GM21619 (cell line): ENCODE results near the gene HDAC8.
"Not testable (repeated sequence)": the region's sequence is repeated elsewhere in the genome, so short reads cannot be mapped to it uniquely, and the experiment has no call there.

ENCODE experiments used
- ATAC-seq: cut with Tn5 transposase; IDR thresholded peaks from one replicate; pipeline ENCODE4 v1.9.1; 2021; ENCODE audit not compliant: unreplicated experiment

The HDAC8 gene

GRCh38 chrX:72572248-72573157 lies at the start of gene HDAC8:
HDAC8 (minus strand) TSS chrX:72572843; CDS start chrX:72572761, 82 bp downstream.
- ATAC-seq: peak; percentile 98

- peak; percentile 83 for ATAC-seq
Measured at GRCh38 chrX:72621625-72622485, 49.2 kb upstream of the HDAC8 start.

- peak; percentile 5 for ATAC-seq
Measured at GRCh38 chrX:72621163-72621562, 48.5 kb upstream of the HDAC8 start.

GRCh38 chrX:72620550-72621145 lies 48.0 kb upstream of the HDAC8 start:
- ATAC-seq: no peak

- no peak for ATAC-seq
Measured at GRCh38 chrX:72609313-72609712, 36.7 kb upstream of the HDAC8 start.

- ATAC-seq: no peak
Measured at GRCh38 chrX:72604705-72605104, 32.1 kb upstream of the HDAC8 start.

GRCh38 chrX:72604112-72604511 lies 31.5 kb upstream of the HDAC8 start:
- ATAC-seq: no peak

GRCh38 chrX:72591038-72591437 lies 18.4 kb upstream of the HDAC8 start:
- not testable (repeated sequence) for ATAC-seq

GRCh38 chrX:72584163-72584562 lies 11.5 kb upstream of the HDAC8 start:
- no peak for ATAC-seq

- ATAC-seq: no peak
Measured at GRCh38 chrX:72576141-72576894, 3.7 kb upstream of the HDAC8 start.

- peak; percentile 24 for ATAC-seq
Measured at GRCh38 chrX:72573158-72573511, 492 bp upstream of the HDAC8 start.

- no peak for ATAC-seq
Measured at GRCh38 chrX:72569786-72570185, 2.9 kb downstream of the HDAC8 start.

GRCh38 chrX:72568406-72569092 lies 4.1 kb downstream of the HDAC8 start:
- no peak for ATAC-seq

- no peak for ATAC-seq
Measured at GRCh38 chrX:72566448-72566847, 6.2 kb downstream of the HDAC8 start.

GRCh38 chrX:72559655-72560054 lies 13.0 kb downstream of the HDAC8 start:
- ATAC-seq: not testable (repeated sequence)

GRCh38 chrX:72554448-72555140 lies 18.0 kb downstream of the HDAC8 start:
- ATAC-seq: no peak

- ATAC-seq: not testable (repeated sequence)
Measured at GRCh38 chrX:72552443-72552842, 20.2 kb downstream of the HDAC8 start.

- no peak for ATAC-seq
Measured at GRCh38 chrX:72545990-72546389, 26.7 kb downstream of the HDAC8 start.

- ATAC-seq: no peak
Measured at GRCh38 chrX:72540318-72540717, 32.3 kb downstream of the HDAC8 start.

GRCh38 chrX:72539822-72540221 lies 32.8 kb downstream of the HDAC8 start:
- no peak for ATAC-seq
